Activated naive CD8-positive, alpha-beta T cell (primary cell): ENCODE results near the gene SCN2A.
"Not testable (repeated sequence)": the region's sequence is repeated elsewhere in the genome, so short reads cannot be mapped to it uniquely, and the experiment has no call there.

ENCODE experiments used
- H3K27ac Mint-ChIP-seq: one replicate; pipeline ENCODE4 v1.8.0; 2021; ENCODE audit warnings: mixed read lengths
- H3K27me3 Mint-ChIP-seq: one replicate; pipeline ENCODE4 v1.8.0; 2021; ENCODE audit warnings: mixed read lengths
- H3K36me3 Mint-ChIP-seq: one replicate; pipeline ENCODE4 v1.8.0; 2021; ENCODE audit warnings: mixed read lengths
- H3K4me1 Mint-ChIP-seq: one replicate; pipeline ENCODE4 v1.8.0; 2021; ENCODE audit warnings: low read depth, mixed read lengths
- H3K4me3 Mint-ChIP-seq: one replicate; pipeline ENCODE4 v1.8.0; 2021; ENCODE audit warnings: mild to moderate bottlenecking, mixed read lengths
- H3K9me3 Mint-ChIP-seq: one replicate; pipeline ENCODE4 v1.8.0; 2021; ENCODE audit warnings: low read depth, mixed read lengths

The SCN2A gene

DNA sequence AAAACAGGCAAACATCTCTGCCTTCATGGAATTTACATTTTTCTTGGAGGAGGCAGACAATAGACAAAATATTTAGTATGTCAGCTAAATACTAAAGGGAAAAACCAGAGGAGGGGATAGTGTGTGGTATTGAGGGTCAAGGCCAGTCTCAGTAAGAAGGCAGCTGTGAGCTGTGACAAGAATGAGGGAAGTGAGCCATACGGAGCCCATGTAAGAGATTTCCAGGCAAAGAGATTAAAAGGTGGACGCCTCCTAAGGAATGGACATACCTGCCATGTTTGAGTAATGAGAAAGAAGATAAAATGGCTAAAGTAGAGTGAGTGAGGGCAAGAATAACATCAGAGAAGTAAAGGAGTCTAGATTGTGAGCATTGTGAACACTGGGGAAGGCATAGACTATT is 2.2 kb upstream of the SCN2A start:
- no peak overlapping the region for H3K27ac Mint-ChIP-seq
- peaks cover 9% of the 10 kb centered on the region for H3K27me3 Mint-ChIP-seq
- H3K9me3 Mint-ChIP-seq = no peaks in the 10 kb centered on the region
- H3K4me1 Mint-ChIP-seq = no peaks in the 10 kb centered on the region
- no peaks in the 10 kb centered on the region for H3K36me3 Mint-ChIP-seq
- no peak overlapping the region for H3K4me3 Mint-ChIP-seq

GRCh38 chr2:165238295-165238694 is 919 bp upstream of the SCN2A start:
- Mint-ChIP-seq H3K36me3 (no peaks in the 10 kb centered on the region), H3K4me3 (no peak overlapping the region), H3K27ac (no peak overlapping the region), H3K27me3 (peaks cover 9% of the 10 kb centered on the region), H3K4me1 (no peaks in the 10 kb centered on the region), H3K9me3 (no peaks in the 10 kb centered on the region)

GRCh38 chr2:165239856-165240515 is 772 bp downstream of the SCN2A start:
- H3K36me3 Mint-ChIP-seq = no peaks in the 10 kb centered on the region
- no peak overlapping the region for H3K4me3 Mint-ChIP-seq
- peaks cover 6% of the 10 kb centered on the region for H3K27me3 Mint-ChIP-seq
- H3K4me1 Mint-ChIP-seq = no peaks in the 10 kb centered on the region
- no peaks in the 10 kb centered on the region for H3K9me3 Mint-ChIP-seq
- no peak overlapping the region for H3K27ac Mint-ChIP-seq

GRCh38 chr2:165240916-165241315 is 1.7 kb downstream of the SCN2A start:
- H3K27ac Mint-ChIP-seq = no peak overlapping the region
- no peaks in the 10 kb centered on the region for H3K36me3 Mint-ChIP-seq
- no peaks in the 10 kb centered on the region for H3K4me1 Mint-ChIP-seq
- no peak overlapping the region for H3K4me3 Mint-ChIP-seq
- H3K27me3 Mint-ChIP-seq = peaks cover 4% of the 10 kb centered on the region
- no peaks in the 10 kb centered on the region for H3K9me3 Mint-ChIP-seq

GRCh38 chr2:165245081-165245793 is 6.0 kb downstream of the SCN2A start:
- Mint-ChIP-seq H3K4me1 (no peaks in the 10 kb centered on the region), H3K36me3 (no peaks in the 10 kb centered on the region), H3K4me3 (no peak overlapping the region), H3K9me3 (no peaks in the 10 kb centered on the region), H3K27me3 (peaks cover 2% of the 10 kb centered on the region), H3K27ac (no peak overlapping the region)

DNA sequence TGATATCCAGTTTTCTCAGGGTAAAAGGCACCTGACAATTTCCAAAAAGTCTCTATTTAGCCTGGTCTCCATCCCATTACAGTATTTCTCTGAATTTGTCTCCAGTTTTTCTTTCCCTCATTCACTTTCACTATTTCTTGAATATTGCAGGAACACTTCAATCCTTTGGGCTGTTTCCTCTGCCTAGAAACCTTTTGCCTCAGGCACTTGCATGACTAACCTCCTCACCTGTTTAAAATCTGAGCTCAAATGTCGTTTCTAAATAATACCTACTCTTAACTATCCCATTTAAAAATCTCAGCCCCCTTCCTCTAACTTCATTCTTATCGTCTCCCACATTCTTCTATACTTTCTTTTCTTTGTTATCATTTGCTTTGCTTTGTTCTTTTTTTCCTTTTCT is 9.0 kb downstream of the SCN2A start:
- H3K9me3 Mint-ChIP-seq = no peaks in the 10 kb centered on the region
- H3K27ac Mint-ChIP-seq = no peak overlapping the region
- H3K4me3 Mint-ChIP-seq = no peak overlapping the region
- peaks cover 3% of the 10 kb centered on the region for H3K27me3 Mint-ChIP-seq
- H3K4me1 Mint-ChIP-seq = no peaks in the 10 kb centered on the region
- no peaks in the 10 kb centered on the region for H3K36me3 Mint-ChIP-seq

DNA sequence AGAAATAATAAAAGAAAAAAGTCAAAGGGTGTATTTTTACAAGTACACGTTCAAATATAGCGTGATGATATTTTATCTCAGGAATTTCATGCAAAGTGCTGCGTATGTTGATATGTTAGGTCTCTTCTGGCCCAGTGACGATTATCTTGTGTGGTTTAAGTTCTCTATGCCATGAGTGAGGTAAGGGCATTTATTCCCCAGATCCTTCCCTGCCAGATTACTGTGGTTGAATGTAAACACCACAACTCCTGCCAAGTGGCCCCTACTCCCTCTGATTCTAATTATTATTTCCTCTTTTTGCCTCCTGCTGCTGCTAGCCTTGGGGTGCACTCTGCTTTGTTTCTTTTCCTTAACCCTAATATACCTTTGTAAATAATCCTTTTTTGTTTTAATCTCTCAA is 12.2 kb downstream of the SCN2A start:
- no peaks in the 10 kb centered on the region for H3K9me3 Mint-ChIP-seq
- no peak overlapping the region for H3K27ac Mint-ChIP-seq
- no peak overlapping the region for H3K4me3 Mint-ChIP-seq
- no peaks in the 10 kb centered on the region for H3K36me3 Mint-ChIP-seq
- H3K4me1 Mint-ChIP-seq = no peaks in the 10 kb centered on the region
- peaks cover 3% of the 10 kb centered on the region for H3K27me3 Mint-ChIP-seq

DNA sequence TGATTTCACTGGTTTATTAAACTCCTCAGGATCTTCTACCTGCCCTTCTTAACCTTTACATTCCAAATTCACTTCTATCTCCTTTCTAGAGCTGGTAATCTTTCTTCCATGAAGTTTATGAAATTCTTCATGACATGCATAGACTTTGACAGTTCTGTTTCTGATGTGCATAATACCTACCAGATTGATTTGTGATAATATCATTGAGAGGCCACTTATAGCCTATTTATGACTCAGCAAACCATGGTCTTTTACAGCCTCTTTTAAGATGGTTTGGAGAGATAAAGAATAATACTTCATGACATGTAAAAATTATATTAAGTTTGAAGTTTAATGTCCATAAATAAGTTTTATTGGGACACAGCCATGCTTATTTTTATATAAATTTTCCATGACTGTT is 14.0 kb downstream of the SCN2A start:
- Mint-ChIP-seq H3K4me3 (no peak overlapping the region), H3K36me3 (no peaks in the 10 kb centered on the region), H3K4me1 (no peaks in the 10 kb centered on the region), H3K9me3 (no peaks in the 10 kb centered on the region), H3K27ac (no peak overlapping the region), H3K27me3 (peaks cover 5% of the 10 kb centered on the region)

DNA sequence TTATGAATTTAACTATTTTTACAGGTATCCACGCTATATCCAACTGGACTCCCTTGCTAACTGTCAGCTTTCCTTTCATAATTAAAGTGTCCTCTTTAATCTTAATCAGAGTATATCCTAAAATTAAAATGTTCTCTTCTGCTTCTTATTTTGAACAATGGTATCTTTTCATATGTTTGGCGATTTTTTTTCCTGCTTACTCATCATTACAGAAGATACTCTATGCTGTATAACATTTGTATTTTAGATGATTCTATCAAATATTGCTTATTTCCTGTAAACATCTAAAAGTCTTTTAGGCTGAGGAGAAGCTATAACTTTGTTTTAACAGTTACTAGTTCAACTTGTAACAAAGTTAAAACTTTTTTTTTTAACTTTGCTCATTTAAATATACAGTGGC is 17.4 kb downstream of the SCN2A start:
- H3K27ac Mint-ChIP-seq = no peak overlapping the region
- H3K36me3 Mint-ChIP-seq = no peaks in the 10 kb centered on the region
- H3K27me3 Mint-ChIP-seq = peaks cover 6% of the 10 kb centered on the region
- no peaks in the 10 kb centered on the region for H3K9me3 Mint-ChIP-seq
- H3K4me1 Mint-ChIP-seq = no peaks in the 10 kb centered on the region
- H3K4me3 Mint-ChIP-seq = no peak overlapping the region

GRCh38 chr2:165260347-165260746 is 21.1 kb downstream of the SCN2A start:
- H3K36me3 Mint-ChIP-seq, H3K27me3 Mint-ChIP-seq, H3K4me3 Mint-ChIP-seq, H3K27ac Mint-ChIP-seq, H3K9me3 Mint-ChIP-seq, H3K4me1 Mint-ChIP-seq: not testable (repeated sequence)

- no peaks in the 10 kb centered on the region for H3K9me3 Mint-ChIP-seq
- H3K4me1 Mint-ChIP-seq = peaks cover 8% of the 10 kb centered on the region
- no peak overlapping the region for H3K27ac Mint-ChIP-seq
- H3K27me3 Mint-ChIP-seq = peaks cover 2% of the 10 kb centered on the region
- H3K4me3 Mint-ChIP-seq = no peak overlapping the region
- H3K36me3 Mint-ChIP-seq = no peaks in the 10 kb centered on the region
Measured at GRCh38 chr2:165268754-165269153, 29.5 kb downstream of the SCN2A start.

DNA sequence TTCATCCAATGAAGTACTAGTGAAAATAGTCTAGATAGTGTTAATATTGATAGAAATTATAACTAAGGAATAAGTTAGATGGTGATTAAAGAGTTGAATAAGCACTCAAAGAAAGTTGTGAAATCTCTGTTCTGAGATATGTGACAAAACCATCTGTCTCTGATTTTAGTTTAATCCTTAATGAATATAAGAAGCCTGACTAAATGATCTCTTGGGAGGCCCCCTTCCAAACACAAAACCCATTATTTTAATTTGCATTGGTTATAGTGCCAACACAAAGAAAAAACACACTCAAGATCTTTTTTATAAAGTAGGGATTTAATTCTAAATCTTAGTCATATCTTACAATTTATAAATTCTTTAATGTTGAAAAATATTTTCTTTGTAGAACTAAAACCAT is 34.0 kb downstream of the SCN2A start:
- Mint-ChIP-seq H3K27me3 (no peaks in the 10 kb centered on the region), H3K36me3 (no peaks in the 10 kb centered on the region), H3K9me3 (no peaks in the 10 kb centered on the region), H3K4me1 (peaks cover 13% of the 10 kb centered on the region), H3K4me3 (no peak overlapping the region), H3K27ac (no peak overlapping the region)

GRCh38 chr2:165274698-165275097 is 35.5 kb downstream of the SCN2A start:
- no peak overlapping the region for H3K4me3 Mint-ChIP-seq
- H3K27ac Mint-ChIP-seq = no peak overlapping the region
- H3K36me3 Mint-ChIP-seq = no peaks in the 10 kb centered on the region
- peaks cover 8% of the 10 kb centered on the region for H3K4me1 Mint-ChIP-seq
- no peaks in the 10 kb centered on the region for H3K27me3 Mint-ChIP-seq
- no peaks in the 10 kb centered on the region for H3K9me3 Mint-ChIP-seq

- H3K4me1 Mint-ChIP-seq = peaks cover 8% of the 10 kb centered on the region
- no peaks in the 10 kb centered on the region for H3K36me3 Mint-ChIP-seq
- H3K27me3 Mint-ChIP-seq = no peaks in the 10 kb centered on the region
- no peak overlapping the region for H3K4me3 Mint-ChIP-seq
- no peaks in the 10 kb centered on the region for H3K9me3 Mint-ChIP-seq
- no peak overlapping the region for H3K27ac Mint-ChIP-seq
Measured at GRCh38 chr2:165275932-165276331, 36.7 kb downstream of the SCN2A start.

DNA sequence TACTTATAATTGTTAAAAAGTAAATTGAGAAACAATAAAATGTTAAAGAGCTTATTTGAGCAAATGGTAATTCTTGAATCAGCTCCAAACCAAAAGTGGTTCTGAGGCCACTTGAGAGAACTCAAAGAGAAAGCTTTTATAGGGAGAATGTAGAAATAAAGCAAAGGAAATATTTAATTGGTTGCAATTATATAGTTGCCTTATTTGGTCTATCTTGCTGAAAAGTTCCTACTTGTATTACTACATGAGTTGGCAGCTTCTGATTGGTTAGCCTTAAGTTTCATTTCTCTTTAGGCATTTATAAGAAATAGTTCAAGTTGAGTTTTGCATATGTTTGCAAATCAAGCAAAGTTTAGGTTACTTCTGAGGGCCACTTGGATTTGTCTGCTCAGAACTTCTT is 38.1 kb downstream of the SCN2A start:
- Mint-ChIP-seq H3K36me3 (no peaks in the 10 kb centered on the region), H3K4me1 (peaks cover 8% of the 10 kb centered on the region), H3K27me3 (no peaks in the 10 kb centered on the region), H3K4me3 (no peak overlapping the region), H3K9me3 (no peaks in the 10 kb centered on the region), H3K27ac (peak overlapping the region; percentile 5)
